GM12878 (cell line): ENCODE data around the gene RARRES1. TPM values are rescaled to one million over a fixed set of nuclear protein-coding genes. Genes with fewer than 3 reads are reported as not detected.

ENCODE experiments used
- ATAC-seq: fragments of 200-7000 bp; cut with Tn5 transposase; 3 replicates; pipeline ENCODE4 v1.9.1; 2020; ENCODE audit warnings: mild to moderate bottlenecking, moderate library complexity
- BruUV-seq: library from RNA; stranded (reverse); fragments of 400-500 nt; replicated peaks from 2 replicates; lab custom pipeline; 2021; lab: Mats Ljungman, UMichigan
- CTCF ChIA-PET: fragments of 300-600 bp; sonication (Branson Sonifier 250); formaldehyde crosslinking; extraction: SDS; loops from one replicate; lab custom pipeline; 2021; ENCODE audit warnings: inconsistent platforms; lab: Yijun Ruan, JAX
- POLR2A ChIA-PET: fragments of 350-600 bp; formaldehyde crosslinking; extraction: SDS; loops from one replicate; lab custom pipeline; 2021; ENCODE audit warnings: inconsistent platforms; lab: Charles Lee
- RAD21 ChIA-PET: fragments of 300-600 bp; sonication (Branson Sonifier 250); formaldehyde crosslinking; loops from one replicate; lab custom pipeline; 2023; ENCODE audit warnings: antibody characterized with exemption; ENCODE audit not compliant: unreplicated experiment; lab: Charles Lee
- SMC1A ChIA-PET: fragments of 300-600 bp; sonication (Branson Sonifier 250); formaldehyde crosslinking; loops from one replicate; lab custom pipeline; 2023; ENCODE audit not compliant: unreplicated experiment, uncharacterized antibody; lab: Charles Lee
- DNase-seq: peaks from one replicate; pipeline ENCODE4 v3.0.0-alpha.2; 2011; ENCODE audit warnings: low read depth, low spot score
- FAIRE-seq: peaks from 3 replicates; lab custom pipeline; 2011; peaks lifted over from hg19 to GRCh38; lab: Jason Lieb, UNC
- H2AFZ ChIP-seq: 2 replicates; pipeline ENCODE4 v1.6.0; 2011; ENCODE audit warnings: low read depth, low read length, control low read depth; ENCODE audit not compliant: control insufficient read depth
- H3K27ac ChIP-seq: 2 replicates; pipeline ENCODE4 v1.5.1; 2011; ENCODE audit warnings: control low read depth; ENCODE audit not compliant: control insufficient read depth, insufficient read depth
- H3K27me3 ChIP-seq, 2 experiments: replicated peaks in 1 of 2; 2 replicates each; pipeline versions ENCODE4 v1.6.0 to v1.6.1; 2011; ENCODE audit warnings: low read length in 1 of 2; ENCODE audit not compliant: control insufficient read depth in 2 of 2, insufficient read depth in 2 of 2
- H3K36me3 ChIP-seq, 2 experiments: 2 replicates each; pipeline ENCODE4 v1.5.1; 2011; ENCODE audit warnings: low read length in 1 of 2; ENCODE audit not compliant: control insufficient read depth in 2 of 2, insufficient read depth in 2 of 2
- H3K4me1 ChIP-seq: 2 replicates; pipeline ENCODE4 v1.6.1; 2011; ENCODE audit warnings: mild to moderate bottlenecking, low read length, moderate library complexity, mixed read lengths; ENCODE audit not compliant: control insufficient read depth, insufficient read depth
- H3K4me2 ChIP-seq: 2 replicates; pipeline ENCODE4 v1.6.0; 2011; ENCODE audit warnings: control low read depth; ENCODE audit not compliant: control insufficient read depth, insufficient read depth
- H3K4me3 ChIP-seq: fragments of 200-600 bp; sonication (generic); 2 replicates; pipeline ENCODE4 v1.5.1; 2016
- H3K79me2 ChIP-seq: 2 replicates; pipeline ENCODE4 v1.6.0; 2011; ENCODE audit warnings: low read length; ENCODE audit not compliant: control insufficient read depth, insufficient read depth
- H3K9ac ChIP-seq: 2 replicates; pipeline ENCODE4 v1.8.0; 2011; ENCODE audit warnings: low read length, control low read depth, mixed read lengths; ENCODE audit not compliant: control insufficient read depth, insufficient read depth
- H3K9me3 ChIP-seq: replicated peaks from 3 replicates; pipeline ENCODE4 v1.5.1; 2011; ENCODE audit warnings: mild to moderate bottlenecking, low read length; ENCODE audit not compliant: control insufficient read depth, insufficient read depth
- H4K20me1 ChIP-seq: 2 replicates; pipeline ENCODE4 v1.6.0; 2011; ENCODE audit not compliant: control insufficient read depth, insufficient read depth
- CBX3 ChIP-seq: fragments of 200-600 bp; sonication (generic); IDR thresholded peaks from 2 replicates; pipeline ENCODE4 v1.6.1; 2016; ENCODE audit warnings: low read depth, borderline replicate concordance
- POLR2AphosphoS2 ChIP-seq: IDR thresholded peaks from 2 replicates; pipeline ENCODE4 v1.6.1; 2011; ENCODE audit warnings: low read depth, mild to moderate bottlenecking, low read length, improper control_type of control experiment, moderate library complexity
- WGBS: methylation state at CpG from one replicate; pipeline ENCODE4 v1.1.6; 2016; ENCODE audit warnings: low lambda C conversion rate; ENCODE audit not compliant: insufficient replicate concordance, insufficient coverage; ENCODE audit errors: missing lambda C conversion rate; 5-methylcytosine and 5-hydroxymethylcytosine counted together
- in situ Hi-C: fragments of 300-500 bp; cut with MboI; formaldehyde crosslinking; loops from 9 replicates; pipeline ENCODE4 v1.14.3; 2018; ENCODE audit warnings: mixed read lengths
- intact Hi-C: fragments of 100-400 bp; cut with micrococcal nuclease; formaldehyde crosslinking; loops from one replicate; pipeline ENCODE4 v1.14.2; 2022; ENCODE audit not compliant: unreplicated experiment
- polyA plus RNA-seq, 11 experiments: library from polyadenylated mRNA; depleted of rRNA in 4 of 11; unstranded in 6 of 11; stranded (reverse) in 5 of 11; fragments of >200 nt; fragmentation: Nextera tagmentation in 4 of 11; fragmentation: Illumina TruSeq in 1 of 11; extraction: Ambion mirVana in 4 of 11; extraction: Trizol in 1 of 11; gene quantifications; 1 replicate in 1 of 11; 2 replicates in 10 of 11; pipeline versions ENCODE4 v1.2.1 to v1.2.3, GENCODE V29; 2011 to 2016; ENCODE audit warnings: inconsistent platforms in 2 of 11, missing spikeins in 2 of 11, low read depth in 1 of 11
- total RNA-seq, 4 experiments: library from RNA; depleted of rRNA in 3 of 4; stranded (reverse); fragments of >200 nt in 3 of 4; fragmentation: Illumina TruSeq in 1 of 4; extraction: Trizol in 1 of 4; gene quantifications; 2 replicates each; pipeline versions ENCODE4 v1.2.1 to v1.2.3, GENCODE V29; 2013 to 2021
- TF ChIP-seq, protein P1 (sequence below): fragments of 450-650 bp; IDR thresholded peaks from 2 replicates; pipeline ENCODE4 v1.6.1; 2018; ENCODE audit warnings: borderline replicate concordance, mild to moderate bottlenecking; ENCODE audit not compliant: partially characterized antibody

Gene RARRES1
- total and polyA plus RNA-seq, 10 of the 15 experiments (the other 5 are each of a cell fraction or from before 2014, with no cell fraction given): 0.02 to 0.83 (median 0.63) TPM; not detected in 7

GRCh38 chr3:158751316-158751715 is 19.1 kb upstream of the RARRES1 start:
- Histone ChIP-seq H2AFZ (no peak overlapping the region), H3K9ac (no peak overlapping the region), H3K9me3 (no peaks in the 10 kb centered on the region), H3K79me2 (no peaks in the 10 kb centered on the region), H3K27me3 (no peaks in the 10 kb centered on the region), H3K4me2 (no peak overlapping the region), H3K27ac (no peak overlapping the region), H3K36me3 (no peaks in the 10 kb centered on the region; a peak in 1 of 4 replicates), H3K4me3 (no peak overlapping the region), H3K4me1 (peaks cover 5% of the 10 kb centered on the region; the same call in 1 of the 2 replicates)
- ATAC-seq (no peak), DNase-seq (no peak)
- ChIA-PET POLR2A (no interaction called here), SMC1A (no interaction called here), RAD21 (no interaction called here)
- intact Hi-C loops (no loop called here), in situ Hi-C loops (no loop called here)
- no TSS peak for BruUV-seq
- 0% methylated on average over 1 of the region's 1 CpG for WGBS
- TF ChIP-seq, protein P1, sequence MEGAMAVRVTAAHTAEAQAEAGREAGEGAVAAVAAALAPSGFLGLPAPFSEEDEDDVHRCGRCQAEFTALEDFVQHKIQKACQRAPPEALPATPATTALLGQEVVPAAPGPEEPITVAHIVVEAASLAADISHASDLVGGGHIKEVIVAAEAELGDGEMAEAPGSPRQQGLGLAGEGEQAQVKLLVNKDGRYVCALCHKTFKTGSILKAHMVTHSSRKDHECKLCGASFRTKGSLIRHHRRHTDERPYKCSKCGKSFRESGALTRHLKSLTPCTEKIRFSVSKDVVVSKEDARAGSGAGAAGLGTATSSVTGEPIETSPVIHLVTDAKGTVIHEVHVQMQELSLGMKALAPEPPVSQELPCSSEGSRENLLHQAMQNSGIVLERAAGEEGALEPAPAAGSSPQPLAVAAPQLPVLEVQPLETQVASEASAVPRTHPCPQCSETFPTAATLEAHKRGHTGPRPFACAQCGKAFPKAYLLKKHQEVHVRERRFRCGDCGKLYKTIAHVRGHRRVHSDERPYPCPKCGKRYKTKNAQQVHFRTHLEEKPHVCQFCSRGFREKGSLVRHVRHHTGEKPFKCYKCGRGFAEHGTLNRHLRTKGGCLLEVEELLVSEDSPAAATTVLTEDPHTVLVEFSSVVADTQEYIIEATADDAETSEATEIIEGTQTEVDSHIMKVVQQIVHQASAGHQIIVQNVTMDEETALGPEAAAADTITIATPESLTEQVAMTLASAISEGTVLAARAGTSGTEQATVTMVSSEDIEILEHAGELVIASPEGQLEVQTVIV: no peak
- TF ChIP-seq CBX3: no peak
- TF ChIP-seq, all 136 proteins: peak for 0
- no peaks in the 10 kb centered on the region for H4K20me1 ChIP-seq
- CTCF ChIA-PET: interaction anchor here (0.9 kb wide), 1 partner anchor 26 kb away, joined by 3 read pairs; no protein-coding TSS in a partner anchor
- no peak for FAIRE-seq

- CTCF ChIA-PET: interaction anchor here (0.6 to 1.1 kb wide), 2 partner anchors 24 to 1146 kb away, joined by 3 to 4 read pairs; no protein-coding TSS in a partner anchor
- H3K27me3 ChIP-seq: no peaks in the 10 kb centered on the region
- H3K9ac ChIP-seq: no peak overlapping the region
- RAD21 ChIA-PET: no interaction called here
- ATAC-seq: no peak
- H3K4me2 ChIP-seq: no peak overlapping the region
- no peak overlapping the region for H2AFZ ChIP-seq
- H4K20me1 ChIP-seq: no peaks in the 10 kb centered on the region
- intact Hi-C loops: no loop called here
- no peaks in the 10 kb centered on the region for H3K79me2 ChIP-seq
- BruUV-seq: no TSS peak
- H3K4me1 ChIP-seq: peaks cover 5% of the 10 kb centered on the region; the same call in 1 of the 2 replicates
- in situ Hi-C loops: no loop called here
- no peaks in the 10 kb centered on the region; a peak in 1 of 4 replicates for H3K36me3 ChIP-seq
- no peaks in the 10 kb centered on the region for H3K9me3 ChIP-seq
- no peak overlapping the region for H3K4me3 ChIP-seq
- SMC1A ChIA-PET: interaction anchor here (0.6 to 0.9 kb wide), 2 partner anchors 12 to 14 kb away, joined by 3 to 4 read pairs; no protein-coding TSS in a partner anchor
- 91% methylated on average over 6 of the region's 6 CpGs for WGBS
- DNase-seq: no peak
- no peak overlapping the region for H3K27ac ChIP-seq
- TF ChIP-seq POLR2AphosphoS2: no peak
- POLR2A ChIA-PET: no interaction called here
- no peak for FAIRE-seq
Measured at GRCh38 chr3:158750016-158750415, 17.8 kb upstream of the RARRES1 start.
